ENCODE results near the gene CCNA2.

The CCNA2 gene

GRCh38 chr4:121776610-121777401 lies 46.9 kb downstream of the CCNA2 start:
- no peak for DNase-seq (ENCODE audit: low read depth in 1 of 2, low spot score in 1 of 2)

- DNase-seq (ENCODE audit: low read depth in 1 of 2, low spot score in 1 of 2): no peak
These were observed 49.8 kb downstream of the CCNA2 start for GRCh38 chr4:121773883-121774282.

- DNase-seq (ENCODE audit: low read depth in 1 of 2, low spot score in 1 of 2): no peak
These were observed 51.8 kb downstream of the CCNA2 start for GRCh38 chr4:121771869-121772268.

- no peak for DNase-seq (ENCODE audit: low read depth in 1 of 2, low spot score in 1 of 2)
These were observed 54.3 kb downstream of the CCNA2 start for GRCh38 chr4:121769341-121769740.

- DNase-seq (ENCODE audit: low read depth in 1 of 2, low spot score in 1 of 2): no peak
These were observed 56.5 kb downstream of the CCNA2 start for GRCh38 chr4:121767166-121767565.

Data from activated CD4-positive, alpha-beta T cell treated with anti-CD3 and anti-CD28 coated beads, Interleukin-2, amount 50 U/mL, for 24 hours (primary cell).